IPS DF 6.9 (cell line): ENCODE results near the gene YY1.
"Not testable (repeated sequence)": the region's sequence is repeated elsewhere in the genome, so short reads cannot be mapped to it uniquely, and the experiment has no call there.

ENCODE experiments used
- DNase-seq: peaks from one replicate; pipeline ENCODE4 v3.0.0-alpha.2; 2013; ENCODE audit warnings: low read depth, low spot score
- H3K27ac ChIP-seq: one replicate; pipeline ENCODE4 v1.5.1; 2013; ENCODE audit warnings: low read length, control low read depth
- H3K27me3 ChIP-seq: 2 replicates; pipeline ENCODE4 v1.6.1; 2013; ENCODE audit warnings: mild to moderate bottlenecking, low read length; ENCODE audit not compliant: control insufficient read depth, insufficient read depth
- H3K36me3 ChIP-seq: 2 replicates; pipeline ENCODE4 v1.6.1; 2013; ENCODE audit warnings: low read length; ENCODE audit not compliant: control insufficient read depth, insufficient read depth
- H3K4me1 ChIP-seq: 2 replicates; pipeline ENCODE4 v1.6.1; 2013; ENCODE audit warnings: low read length; ENCODE audit not compliant: control insufficient read depth, insufficient read depth
- H3K4me3 ChIP-seq: 2 replicates; pipeline ENCODE4 v1.5.1; 2013; ENCODE audit warnings: mild to moderate bottlenecking, low read length
- H3K9me3 ChIP-seq: 2 replicates; pipeline ENCODE4 v1.6.1; 2013; ENCODE audit warnings: low read length, inconsistent platforms; ENCODE audit not compliant: control insufficient read depth, insufficient read depth
- WGBS: extraction: QIAGEN DNeasy Blood & Tissue Kit; methylation state at CpG from one replicate; pipeline ENCODE4 v1.1.7; 2013; ENCODE audit warnings: mixed read lengths, missing lambda C conversion rate; ENCODE audit not compliant: insufficient read length, insufficient coverage; 5-methylcytosine and 5-hydroxymethylcytosine counted together

YY1 gene

GRCh38 chr14:100291305-100292075 lies 52.5 kb downstream of the YY1 start:
- H3K27ac ChIP-seq = no peak overlapping the region
- peaks cover 26% of the 10 kb centered on the region for H3K36me3 ChIP-seq
- DNase-seq = no peak
- H3K4me3 ChIP-seq = no peak overlapping the region
- WGBS = no CpG with 5 or more reads among the region's 13 CpGs
- no peaks in the 10 kb centered on the region for H3K9me3 ChIP-seq
- peaks cover 3% of the 10 kb centered on the region; the same call in 1 of the 2 replicates for H3K4me1 ChIP-seq
- H3K27me3 ChIP-seq = no peaks in the 10 kb centered on the region

- Histone ChIP-seq H3K36me3 (peaks cover 26% of the 10 kb centered on the region), H3K9me3 (no peaks in the 10 kb centered on the region), H3K4me1 (peaks cover 3% of the 10 kb centered on the region; the same call in 1 of the 2 replicates), H3K4me3 (no peak overlapping the region), H3K27ac (no peak overlapping the region), H3K27me3 (no peaks in the 10 kb centered on the region)
- WGBS = no CpG with 5 or more reads among the region's 61 CpGs
- no peak for DNase-seq
Observed at GRCh38 chr14:100292301-100292775, 53.4 kb downstream of the YY1 start.

GRCh38 chr14:100292776-100293461 lies 54.0 kb downstream of the YY1 start:
- Histone ChIP-seq H3K4me1 (peaks cover 3% of the 10 kb centered on the region; the same call in 1 of the 2 replicates), H3K27me3 (no peaks in the 10 kb centered on the region), H3K36me3 (peaks cover 28% of the 10 kb centered on the region), H3K27ac (no peak overlapping the region), H3K4me3 (no peak overlapping the region), H3K9me3 (no peaks in the 10 kb centered on the region)
- WGBS = no CpG with 5 or more reads among the region's 42 CpGs
- no peak for DNase-seq

GRCh38 chr14:100293497-100294212 lies 54.7 kb downstream of the YY1 start:
- no CpG with 5 or more reads among the region's 14 CpGs for WGBS
- Histone ChIP-seq H3K9me3 (no peaks in the 10 kb centered on the region), H3K4me3 (no peak overlapping the region), H3K27me3 (no peaks in the 10 kb centered on the region), H3K4me1 (peaks cover 3% of the 10 kb centered on the region; the same call in 1 of the 2 replicates), H3K27ac (no peak overlapping the region), H3K36me3 (peaks cover 30% of the 10 kb centered on the region)
- no peak for DNase-seq

GRCh38 chr14:100294213-100294962 lies 55.4 kb downstream of the YY1 start:
- Histone ChIP-seq H3K27me3 (no peaks in the 10 kb centered on the region), H3K4me3 (no peak overlapping the region), H3K27ac (no peak overlapping the region), H3K9me3 (no peaks in the 10 kb centered on the region), H3K4me1 (0 out of 2 replicates have a peak, but pooled peaks cover 1% of the 10 kb centered on the region), H3K36me3 (peaks cover 32% of the 10 kb centered on the region)
- no CpG with 5 or more reads among the region's 12 CpGs for WGBS
- no peak for DNase-seq

- Histone ChIP-seq H3K27ac (no peak overlapping the region), H3K9me3 (no peaks in the 10 kb centered on the region), H3K4me1 (0 out of 2 replicates have a peak, but pooled peaks cover 1% of the 10 kb centered on the region), H3K36me3 (peaks cover 32% of the 10 kb centered on the region), H3K27me3 (no peaks in the 10 kb centered on the region), H3K4me3 (no peak overlapping the region)
- no CpG with 5 or more reads among the region's 2 CpGs for WGBS
- no peak for DNase-seq
Observed at GRCh38 chr14:100294963-100295330, 56.0 kb downstream of the YY1 start.

GRCh38 chr14:100295376-100296105 lies 56.6 kb downstream of the YY1 start:
- Histone ChIP-seq H3K27ac (no peak overlapping the region), H3K36me3 (peaks cover 31% of the 10 kb centered on the region), H3K4me1 (0 out of 2 replicates have a peak, but pooled peaks cover 1% of the 10 kb centered on the region), H3K27me3 (no peaks in the 10 kb centered on the region), H3K9me3 (no peaks in the 10 kb centered on the region), H3K4me3 (no peak overlapping the region)
- no CpG with 5 or more reads among the region's 16 CpGs for WGBS
- no peak for DNase-seq

GRCh38 chr14:100296106-100296651 lies 57.2 kb downstream of the YY1 start:
- H3K4me3 ChIP-seq = no peak overlapping the region
- H3K9me3 ChIP-seq = no peaks in the 10 kb centered on the region
- no peaks in the 10 kb centered on the region for H3K27me3 ChIP-seq
- no peaks in the 10 kb centered on the region for H3K4me1 ChIP-seq
- peaks cover 25% of the 10 kb centered on the region for H3K36me3 ChIP-seq
- no peak for DNase-seq
- WGBS = no CpG with 5 or more reads among the region's 9 CpGs
- no peak overlapping the region for H3K27ac ChIP-seq

GRCh38 chr14:100296729-100297128 lies 57.8 kb downstream of the YY1 start:
- H3K36me3 ChIP-seq = peaks cover 20% of the 10 kb centered on the region
- DNase-seq, H3K27me3 ChIP-seq, H3K27ac ChIP-seq, H3K9me3 ChIP-seq, H3K4me3 ChIP-seq, H3K4me1 ChIP-seq: not testable (repeated sequence)
- no CpG with 5 or more reads among the region's 11 CpGs for WGBS
